ENCODE results near the gene USP5. TPM values are rescaled to one million over a fixed set of nuclear protein-coding genes. Genes with fewer than 3 reads are reported as not detected.
A peak's percentile ranks its signal among the peaks of the same experiment; 100 is the strongest.

Gene USP5
- total RNA-seq, 2 donors from 2014 or later, result 54.3 to 62.7 TPM

- ATAC-seq (ENCODE audit: insufficient number of reproducible peaks, low FRiP score, low read depth) (no peak), DNase-seq (ENCODE audit: low spot score) (no peak)
- no peak for TF ChIP-seq CTCF (IDR thresholded peaks at IDR 0.05)
- no peaks in the 10 kb centered on the region for H3K27me3 ChIP-seq (replicated peaks; ENCODE audit: insufficient read depth)
- peaks cover 7 to 16% of the 10 kb centered on the region in 2 donors for H3K4me1 ChIP-seq (ENCODE audit: control insufficient read depth in 1 of 2, low read depth in 2 of 2)
- H3K4me3 ChIP-seq, result no peak overlapping the region
- no peaks in the 10 kb centered on the region for H3K9me3 ChIP-seq
- H3K36me3 ChIP-seq, result peaks cover 50% of the 10 kb centered on the region
- peak overlapping the region in 1 of 2 donors; percentile 15 for H3K27ac ChIP-seq
These were observed 3.4 kb downstream of the USP5 start for GRCh38 chr12:6855322-6855721.

- H3K36me3 ChIP-seq, result peaks cover 83% of the 10 kb centered on the region
- TF ChIP-seq CTCF (IDR thresholded peaks at IDR 0.05), result no peak
- H3K9me3 ChIP-seq, result no peaks in the 10 kb centered on the region
- peaks cover 0 to 6% of the 10 kb centered on the region in 2 donors for H3K4me1 ChIP-seq (ENCODE audit: control insufficient read depth in 1 of 2, low read depth in 2 of 2)
- no peaks in the 10 kb centered on the region for H3K27me3 ChIP-seq (replicated peaks; ENCODE audit: insufficient read depth)
- H3K27ac ChIP-seq, result no peak overlapping the region
- DNase-seq (ENCODE audit: low spot score), result no peak
- no peak overlapping the region for H3K4me3 ChIP-seq
- no peak for ATAC-seq (ENCODE audit: insufficient number of reproducible peaks, low FRiP score, low read depth)
These were observed 6.8 kb downstream of the USP5 start for GRCh38 chr12:6858799-6859198.

- H3K27me3 ChIP-seq (replicated peaks; ENCODE audit: insufficient read depth), result no peaks in the 10 kb centered on the region
- DNase-seq (ENCODE audit: low spot score), result no peak
- no peak for TF ChIP-seq CTCF (IDR thresholded peaks at IDR 0.05)
- no peaks in the 10 kb centered on the region for H3K4me1 ChIP-seq (ENCODE audit: control insufficient read depth in 1 of 2, low read depth in 2 of 2)
- no peaks in the 10 kb centered on the region for H3K9me3 ChIP-seq
- H3K4me3 ChIP-seq, result no peak overlapping the region
- no peak overlapping the region for H3K27ac ChIP-seq
- H3K36me3 ChIP-seq, result peaks cover 90% of the 10 kb centered on the region
- ATAC-seq (ENCODE audit: insufficient number of reproducible peaks, low FRiP score, low read depth), result no peak
These were observed 8.2 kb downstream of the USP5 start for GRCh38 chr12:6860116-6860515.

GRCh38 chr12:6860942-6861341 lies 9.0 kb downstream of the USP5 start:
- Histone ChIP-seq H3K4me1 (ENCODE audit: control insufficient read depth in 1 of 2, low read depth in 2 of 2) (no peaks in the 10 kb centered on the region), H3K9me3 (no peaks in the 10 kb centered on the region), H3K27me3 (replicated peaks; ENCODE audit: insufficient read depth) (no peaks in the 10 kb centered on the region), H3K27ac (no peak overlapping the region), H3K4me3 (no peak overlapping the region), H3K36me3 (peaks cover 84% of the 10 kb centered on the region)
- ATAC-seq (ENCODE audit: insufficient number of reproducible peaks, low FRiP score, low read depth) (no peak), DNase-seq (ENCODE audit: low spot score) (no peak)
- no peak for TF ChIP-seq CTCF (IDR thresholded peaks at IDR 0.05)

GRCh38 chr12:6861391-6861790 lies 9.4 kb downstream of the USP5 start:
- DNase-seq (ENCODE audit: low spot score) (no peak), ATAC-seq (ENCODE audit: insufficient number of reproducible peaks, low FRiP score, low read depth) (no peak)
- H3K36me3 ChIP-seq, result peaks cover 80% of the 10 kb centered on the region
- H3K27ac ChIP-seq, result no peak overlapping the region
- peaks cover 0 to under 1% of the 10 kb centered on the region in 2 donors for H3K4me1 ChIP-seq (ENCODE audit: control insufficient read depth in 1 of 2, low read depth in 2 of 2)
- H3K27me3 ChIP-seq (replicated peaks; ENCODE audit: insufficient read depth), result no peaks in the 10 kb centered on the region
- TF ChIP-seq CTCF (IDR thresholded peaks at IDR 0.05), result no peak
- H3K9me3 ChIP-seq, result no peaks in the 10 kb centered on the region
- no peak overlapping the region for H3K4me3 ChIP-seq
